Mesothelial cell of epicardium (in vitro differentiated cells): ENCODE measurements around the gene GSE1. TPM values are rescaled to one million over a fixed set of nuclear protein-coding genes. Genes with fewer than 3 reads are reported as not detected.
A peak's percentile ranks its signal among the peaks of the same experiment; 100 is the strongest.

ENCODE experiments used
- DNase-seq, 2 experiments: peaks; one replicate each; pipeline ENCODE4 v3.0.0; 2021; ENCODE audit warnings: low spot score in 2 of 2; ENCODE audit not compliant: unreplicated experiment in 2 of 2
- H3K27ac Mint-ChIP-seq: 2 replicates; pipeline ENCODE4 v1.8.0; 2021; ENCODE audit warnings: mixed read lengths
- H3K27me3 Mint-ChIP-seq: 2 replicates; pipeline ENCODE4 v1.8.0; 2021; ENCODE audit warnings: low read depth, mixed read lengths
- H3K36me3 Mint-ChIP-seq: 2 replicates; pipeline ENCODE4 v1.8.0; 2021; ENCODE audit warnings: mixed read lengths
- H3K4me1 Mint-ChIP-seq: 2 replicates; pipeline ENCODE4 v1.8.0; 2021; ENCODE audit warnings: mixed read lengths
- H3K4me3 Mint-ChIP-seq: 2 replicates; pipeline ENCODE4 v1.8.0; 2021; ENCODE audit warnings: mild to moderate bottlenecking, moderate library complexity, mixed read lengths
- H3K9me3 Mint-ChIP-seq: 2 replicates; pipeline ENCODE4 v1.8.0; 2021; ENCODE audit warnings: mixed read lengths
- total RNA-seq: library from RNA; stranded (reverse); gene quantifications from 3 replicates; pipeline ENCODE4 v1.2.1, GENCODE V29; 2021
- TF ChIP-seq, protein P1 (sequence below): fragments of 200-600 bp; sonication (generic); IDR thresholded peaks from one replicate; pipeline ENCODE4 v1.5.0; 2021; ENCODE audit warnings: antibody characterized with exemption; ENCODE audit not compliant: unreplicated experiment

GSE1 gene
- total RNA-seq, 1 donor from 2014 or later, result 218 TPM

DNA sequence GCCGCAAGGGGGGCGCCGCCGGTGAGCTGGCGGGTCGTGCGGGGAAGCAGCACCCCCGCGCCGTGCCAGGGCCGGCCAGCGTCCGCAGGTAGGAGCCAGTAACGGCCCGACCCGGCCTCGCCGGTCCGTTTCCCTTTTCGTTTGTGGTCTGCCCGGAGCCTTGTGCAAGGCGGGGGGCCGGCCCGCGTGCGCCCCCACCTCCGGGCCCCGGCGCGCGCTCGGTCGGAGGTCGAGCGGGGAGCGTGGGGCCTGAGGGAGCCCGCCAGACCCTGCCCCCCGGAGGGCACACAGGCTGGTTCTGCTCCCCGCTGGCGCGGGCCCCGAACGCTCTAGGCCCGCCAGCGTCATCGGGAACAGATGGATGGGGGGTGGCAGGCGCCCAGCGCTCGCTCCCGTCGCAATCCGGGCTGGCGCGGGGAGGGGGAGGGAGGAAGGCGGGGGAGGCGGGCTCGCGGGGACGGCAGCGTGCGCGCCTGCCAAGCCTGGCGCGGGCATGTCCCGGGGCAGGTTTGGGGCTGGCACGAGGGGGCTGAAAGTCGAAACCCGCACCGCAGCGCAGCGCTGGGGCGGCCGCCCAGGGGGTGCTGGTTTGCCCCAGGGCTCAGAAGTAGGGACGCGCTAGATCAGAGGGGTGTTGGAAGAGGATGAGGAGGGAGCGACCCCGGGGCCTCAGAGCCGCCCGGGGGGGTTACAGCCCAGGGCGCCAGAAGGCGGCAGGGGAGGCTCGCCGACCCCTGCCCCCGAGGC is 1.5 kb upstream of the GSE1 start:
- no peaks in the 10 kb centered on the region for H3K36me3 Mint-ChIP-seq
- peak overlapping the region; percentile 53 for H3K4me3 Mint-ChIP-seq
- peaks cover 64% of the 10 kb centered on the region for H3K4me1 Mint-ChIP-seq

DNA sequence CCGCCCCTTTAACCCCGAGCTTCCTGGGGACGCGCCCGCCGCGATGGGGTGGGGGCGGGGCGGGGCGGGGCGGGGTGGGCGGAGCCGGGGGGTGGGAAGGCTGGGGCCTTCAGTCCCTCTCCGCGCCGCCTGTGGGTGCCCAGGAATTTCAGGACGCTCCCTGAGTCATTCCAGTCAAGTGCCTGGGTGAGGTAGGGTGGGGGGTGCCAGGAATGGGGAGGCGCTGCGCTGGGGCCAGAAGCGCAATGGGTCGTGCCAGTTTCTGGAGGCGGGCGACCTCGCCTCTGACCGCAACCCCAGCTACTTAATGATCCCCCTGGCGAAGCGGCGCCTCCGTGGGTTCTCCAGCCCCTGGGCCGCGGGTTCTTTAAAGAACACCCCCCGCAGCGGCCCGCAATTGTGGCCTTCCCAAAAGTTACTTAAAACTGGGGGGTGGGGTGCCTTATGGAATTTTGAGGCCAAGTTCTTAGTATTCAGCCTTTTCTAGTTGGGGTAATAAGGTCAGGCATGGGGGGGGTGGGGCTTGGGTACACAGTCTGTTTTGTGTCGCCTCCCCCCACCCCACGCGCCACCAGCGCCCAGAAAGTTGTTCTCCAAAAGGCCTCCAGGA is 826 bp upstream of the GSE1 start:
- no peaks in the 10 kb centered on the region for H3K27me3 Mint-ChIP-seq
- H3K4me3 Mint-ChIP-seq, result peak overlapping the region; percentile 61
- H3K4me1 Mint-ChIP-seq, result peaks cover 65% of the 10 kb centered on the region
- DNase-seq, result peak in 1 of 2 experiments; percentile 63
- H3K36me3 Mint-ChIP-seq, result no peaks in the 10 kb centered on the region
- H3K9me3 Mint-ChIP-seq, result no peaks in the 10 kb centered on the region
- H3K27ac Mint-ChIP-seq, result peak overlapping the region; percentile 79
- TF ChIP-seq, protein P1, sequence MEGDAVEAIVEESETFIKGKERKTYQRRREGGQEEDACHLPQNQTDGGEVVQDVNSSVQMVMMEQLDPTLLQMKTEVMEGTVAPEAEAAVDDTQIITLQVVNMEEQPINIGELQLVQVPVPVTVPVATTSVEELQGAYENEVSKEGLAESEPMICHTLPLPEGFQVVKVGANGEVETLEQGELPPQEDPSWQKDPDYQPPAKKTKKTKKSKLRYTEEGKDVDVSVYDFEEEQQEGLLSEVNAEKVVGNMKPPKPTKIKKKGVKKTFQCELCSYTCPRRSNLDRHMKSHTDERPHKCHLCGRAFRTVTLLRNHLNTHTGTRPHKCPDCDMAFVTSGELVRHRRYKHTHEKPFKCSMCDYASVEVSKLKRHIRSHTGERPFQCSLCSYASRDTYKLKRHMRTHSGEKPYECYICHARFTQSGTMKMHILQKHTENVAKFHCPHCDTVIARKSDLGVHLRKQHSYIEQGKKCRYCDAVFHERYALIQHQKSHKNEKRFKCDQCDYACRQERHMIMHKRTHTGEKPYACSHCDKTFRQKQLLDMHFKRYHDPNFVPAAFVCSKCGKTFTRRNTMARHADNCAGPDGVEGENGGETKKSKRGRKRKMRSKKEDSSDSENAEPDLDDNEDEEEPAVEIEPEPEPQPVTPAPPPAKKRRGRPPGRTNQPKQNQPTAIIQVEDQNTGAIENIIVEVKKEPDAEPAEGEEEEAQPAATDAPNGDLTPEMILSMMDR, result no peak

More for the DNA sequence above, 1.5 kb upstream of the GSE1 start:
- DNase-seq, result peak; percentile 66 to 76
- Mint-ChIP-seq H3K9me3 (no peaks in the 10 kb centered on the region), H3K27me3 (no peaks in the 10 kb centered on the region), H3K27ac (peak overlapping the region; percentile 53)
- TF ChIP-seq, protein P1, result no peak

DNA sequence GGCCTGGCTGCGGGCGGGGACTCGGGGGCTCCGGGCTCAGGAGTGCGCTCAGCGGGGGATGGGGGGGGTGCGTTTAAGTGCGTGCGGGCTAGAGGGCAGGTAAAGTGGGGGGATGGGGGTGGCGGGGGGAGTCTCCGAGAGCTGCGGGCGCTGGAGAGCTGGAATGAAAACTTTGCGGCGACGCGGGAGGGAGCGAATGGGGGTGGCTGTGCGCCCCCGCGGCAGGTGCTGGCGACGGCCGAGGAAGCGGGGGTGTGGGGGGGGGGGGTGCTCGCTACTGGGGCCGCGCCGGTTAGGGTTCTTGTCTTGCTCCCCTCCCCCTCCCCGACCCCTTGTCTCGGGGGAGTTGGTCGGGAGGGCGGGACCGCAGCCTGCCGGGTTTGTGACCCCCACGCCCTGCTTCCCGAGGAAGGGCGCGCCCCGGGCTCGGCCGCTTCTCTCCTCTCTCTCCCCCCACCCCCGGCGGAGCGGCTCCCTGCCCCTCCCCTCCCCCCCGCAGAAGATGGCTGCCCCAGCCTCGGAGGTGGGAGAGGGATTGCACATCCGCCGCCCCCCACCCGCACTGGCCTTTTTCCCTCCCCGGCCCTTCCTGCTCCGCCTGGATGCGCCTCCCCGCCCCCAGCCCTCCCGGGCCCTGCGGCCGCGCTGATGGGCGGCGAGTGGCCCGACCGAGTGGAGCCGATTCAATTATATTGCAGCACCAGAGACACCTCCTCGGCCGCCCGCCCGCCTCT is 649 bp downstream of the GSE1 start:
- Mint-ChIP-seq H3K4me3 (peak overlapping the region; percentile 58), H3K9me3 (no peaks in the 10 kb centered on the region), H3K27me3 (no peaks in the 10 kb centered on the region), H3K36me3 (peaks cover 2% of the 10 kb centered on the region), H3K4me1 (peaks cover 63% of the 10 kb centered on the region), H3K27ac (no peak overlapping the region)
- TF ChIP-seq, protein P1, result no peak
- peak in 1 of 2 experiments; percentile 64 for DNase-seq

DNA sequence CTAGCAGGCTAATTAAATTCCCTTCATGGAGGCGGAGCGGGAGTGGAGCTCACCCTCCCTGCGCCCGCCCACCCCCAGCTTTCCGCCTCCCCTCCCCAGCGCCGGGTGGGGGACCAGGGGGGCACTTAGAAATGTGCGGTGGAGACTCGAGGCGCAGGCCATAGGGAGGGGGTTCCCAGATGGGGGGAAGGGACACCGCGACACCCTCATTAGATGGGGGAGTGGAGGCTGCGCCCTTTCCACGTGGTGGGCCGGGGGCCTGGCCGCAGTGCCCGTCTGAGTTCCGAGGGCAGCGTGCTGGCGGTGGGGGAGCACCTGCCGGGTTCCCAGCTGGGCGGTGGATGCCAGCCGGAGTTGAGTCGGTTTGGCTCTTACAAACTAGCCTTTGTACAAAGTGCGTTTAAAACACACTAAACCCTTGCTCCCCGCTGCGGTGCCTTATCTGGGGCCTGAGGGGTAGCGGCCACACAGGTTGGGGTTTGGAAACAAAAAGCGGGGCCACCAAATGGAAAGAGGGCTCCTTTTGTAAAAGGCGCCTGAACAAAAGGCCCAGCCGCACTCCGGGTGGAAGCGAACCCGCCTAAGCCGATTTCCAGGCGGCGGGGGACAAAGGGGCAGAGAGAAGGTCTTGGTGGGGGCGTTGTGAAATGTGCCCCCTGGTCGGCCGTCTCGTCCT is 1.4 kb downstream of the GSE1 start:
- H3K27me3 Mint-ChIP-seq, result no peaks in the 10 kb centered on the region
- H3K9me3 Mint-ChIP-seq, result no peaks in the 10 kb centered on the region
- no peak for DNase-seq
- H3K27ac Mint-ChIP-seq, result no peak overlapping the region
- H3K4me1 Mint-ChIP-seq, result peaks cover 63% of the 10 kb centered on the region
- peaks cover 4% of the 10 kb centered on the region for H3K36me3 Mint-ChIP-seq
- peak overlapping the region; percentile 57 for H3K4me3 Mint-ChIP-seq
- TF ChIP-seq, protein P1, result no peak

GRCh38 chr16:85615014-85615851 is 2.1 kb downstream of the GSE1 start:
- peak overlapping the region; percentile 87 for H3K27ac Mint-ChIP-seq

More at GRCh38 chr16:85615014-85615851, 2.1 kb downstream of the GSE1 start:
- Mint-ChIP-seq H3K9me3 (no peaks in the 10 kb centered on the region), H3K4me3 (peak overlapping the region; percentile 57), H3K4me1 (peaks cover 57% of the 10 kb centered on the region), H3K36me3 (peaks cover 4% of the 10 kb centered on the region), H3K27me3 (no peaks in the 10 kb centered on the region)
- TF ChIP-seq, protein P1, result no peak
- DNase-seq, result peak; percentile 46 to 70
